ENCODE data around the gene RAB11FIP3. TPM values are rescaled to one million over a fixed set of nuclear protein-coding genes. Genes with fewer than 3 reads are reported as not detected.
"Not testable (repeated sequence)": the region's sequence is repeated elsewhere in the genome, so short reads cannot be mapped to it uniquely, and the experiment has no call there.

Gene RAB11FIP3
- total RNA-seq, 2 experiments from 2014 or later = 14.8 to 18.4 TPM

- ChIA-PET POLR2A (no interaction called here), CTCF (no interaction called here)
- H3K4me1 Mint-ChIP-seq (ENCODE audit: low read depth) = peaks cover 5% of the 10 kb centered on the region
- no peak for DNase-seq
- H3K27me3 Mint-ChIP-seq = no peaks in the 10 kb centered on the region
- intact Hi-C loops (cut with micrococcal nuclease) = no loop called here
- no peaks in the 10 kb centered on the region for H3K9me3 Mint-ChIP-seq
- no peak overlapping the region for H3K27ac Mint-ChIP-seq
- H3K36me3 Mint-ChIP-seq = peaks cover 9% of the 10 kb centered on the region
- H3K4me3 Mint-ChIP-seq = no peak overlapping the region
Measured at GRCh38 chr16:463071-463470, 37.6 kb downstream of the RAB11FIP3 start.

GRCh38 chr16:466651-467050 lies 41.2 kb downstream of the RAB11FIP3 start:
- ChIA-PET POLR2A (no interaction called here), CTCF (no interaction called here)
- intact Hi-C loops (cut with micrococcal nuclease) = no loop called here
- peaks cover 5% of the 10 kb centered on the region for H3K4me1 Mint-ChIP-seq (ENCODE audit: low read depth)
- no peaks in the 10 kb centered on the region for H3K27me3 Mint-ChIP-seq
- H3K36me3 Mint-ChIP-seq = peaks cover 7% of the 10 kb centered on the region
- DNase-seq = no peak
- H3K9me3 Mint-ChIP-seq = no peaks in the 10 kb centered on the region
- no peak overlapping the region for H3K27ac Mint-ChIP-seq
- H3K4me3 Mint-ChIP-seq = no peak overlapping the region

GRCh38 chr16:467249-467871 lies 41.9 kb downstream of the RAB11FIP3 start:
- H3K9me3 Mint-ChIP-seq; DNase-seq; H3K36me3 Mint-ChIP-seq; intact Hi-C loops (cut with micrococcal nuclease); H3K27ac Mint-ChIP-seq; H3K4me1 Mint-ChIP-seq (ENCODE audit: low read depth); POLR2A ChIA-PET; H3K4me3 Mint-ChIP-seq; H3K27me3 Mint-ChIP-seq; CTCF ChIA-PET: not testable (repeated sequence)

GRCh38 chr16:468068-468821 lies 42.8 kb downstream of the RAB11FIP3 start:
- CTCF ChIA-PET = no interaction called here
- H3K9me3 Mint-ChIP-seq = no peaks in the 10 kb centered on the region
- no peaks in the 10 kb centered on the region for H3K27me3 Mint-ChIP-seq
- H3K36me3 Mint-ChIP-seq = peaks cover 4% of the 10 kb centered on the region
- no peak for DNase-seq
- peaks cover 5% of the 10 kb centered on the region for H3K4me1 Mint-ChIP-seq (ENCODE audit: low read depth)
- H3K4me3 Mint-ChIP-seq = no peak overlapping the region
- intact Hi-C loops (cut with micrococcal nuclease) = no loop called here
- POLR2A ChIA-PET = no interaction called here
- no peak overlapping the region for H3K27ac Mint-ChIP-seq

GRCh38 chr16:469459-469858 lies 44.0 kb downstream of the RAB11FIP3 start:
- DNase-seq; H3K36me3 Mint-ChIP-seq; H3K9me3 Mint-ChIP-seq; intact Hi-C loops (cut with micrococcal nuclease); H3K4me1 Mint-ChIP-seq (ENCODE audit: low read depth); H3K27me3 Mint-ChIP-seq; H3K4me3 Mint-ChIP-seq; H3K27ac Mint-ChIP-seq: not testable (repeated sequence)
- ChIA-PET POLR2A (interaction anchor here (0.9 kb wide), 1 partner anchor 54 kb away, joined by 4 read pairs; no protein-coding TSS in a partner anchor), CTCF (interaction anchor here (1.1 kb wide), 1 partner anchor 45 kb away, joined by 4 read pairs; no protein-coding TSS in a partner anchor)

GRCh38 chr16:470418-470817 lies 45.0 kb downstream of the RAB11FIP3 start:
- no peaks in the 10 kb centered on the region for H3K27me3 Mint-ChIP-seq
- H3K27ac Mint-ChIP-seq = no peak overlapping the region
- H3K4me3 Mint-ChIP-seq = no peak overlapping the region
- ChIA-PET CTCF (interaction anchor here (1.1 kb wide), 1 partner anchor 44 kb away, joined by 4 read pairs; no protein-coding TSS in a partner anchor), POLR2A (no interaction called here)
- H3K9me3 Mint-ChIP-seq = no peaks in the 10 kb centered on the region
- no peak for DNase-seq
- H3K4me1 Mint-ChIP-seq (ENCODE audit: low read depth) = peaks cover 5% of the 10 kb centered on the region
- peaks cover 8% of the 10 kb centered on the region for H3K36me3 Mint-ChIP-seq
- intact Hi-C loops (cut with micrococcal nuclease) = no loop called here

- no peaks in the 10 kb centered on the region for H3K9me3 Mint-ChIP-seq
- peaks cover 5% of the 10 kb centered on the region for H3K4me1 Mint-ChIP-seq (ENCODE audit: low read depth)
- CTCF ChIA-PET = no interaction called here
- no peak for DNase-seq
- no peak overlapping the region for H3K4me3 Mint-ChIP-seq
- H3K36me3 Mint-ChIP-seq = peaks cover 8% of the 10 kb centered on the region
- POLR2A ChIA-PET = no interaction called here
- H3K27ac Mint-ChIP-seq = no peak overlapping the region
- intact Hi-C loops (cut with micrococcal nuclease) = no loop called here
- no peaks in the 10 kb centered on the region for H3K27me3 Mint-ChIP-seq
Measured at GRCh38 chr16:471353-472198, 46.1 kb downstream of the RAB11FIP3 start.

GRCh38 chr16:472199-472504 lies 46.7 kb downstream of the RAB11FIP3 start:
- H3K36me3 Mint-ChIP-seq = peaks cover 8% of the 10 kb centered on the region
- POLR2A ChIA-PET = no interaction called here
- H3K4me1 Mint-ChIP-seq (ENCODE audit: low read depth) = peaks cover 1% of the 10 kb centered on the region
- H3K4me3 Mint-ChIP-seq = no peak overlapping the region
- H3K27ac Mint-ChIP-seq = no peak overlapping the region
- no peak for DNase-seq
- no peaks in the 10 kb centered on the region for H3K9me3 Mint-ChIP-seq
- H3K27me3 Mint-ChIP-seq = no peaks in the 10 kb centered on the region
- CTCF ChIA-PET = no interaction called here
- intact Hi-C loops (cut with micrococcal nuclease) = no loop called here

- DNase-seq = no peak
- H3K27me3 Mint-ChIP-seq = no peaks in the 10 kb centered on the region
- intact Hi-C loops (cut with micrococcal nuclease) = no loop called here
- CTCF ChIA-PET = interaction anchor here (1.5 kb wide), 1 partner anchor 15 kb away, joined by 7 read pairs; no protein-coding TSS in a partner anchor
- H3K9me3 Mint-ChIP-seq = no peaks in the 10 kb centered on the region
- no peaks in the 10 kb centered on the region for H3K4me1 Mint-ChIP-seq (ENCODE audit: low read depth)
- POLR2A ChIA-PET = no interaction called here
- H3K27ac Mint-ChIP-seq = no peak overlapping the region
- no peak overlapping the region for H3K4me3 Mint-ChIP-seq
- H3K36me3 Mint-ChIP-seq = peaks cover 8% of the 10 kb centered on the region
Measured at GRCh38 chr16:473046-474043, 47.9 kb downstream of the RAB11FIP3 start.

- Mint-ChIP-seq H3K27ac (no peak overlapping the region), H3K4me1 (ENCODE audit: low read depth) (no peaks in the 10 kb centered on the region), H3K4me3 (no peak overlapping the region), H3K9me3 (no peaks in the 10 kb centered on the region), H3K36me3 (peaks cover 8% of the 10 kb centered on the region), H3K27me3 (no peaks in the 10 kb centered on the region)
- ChIA-PET CTCF (interaction anchor here (1.5 kb wide), 1 partner anchor 13 kb away, joined by 7 read pairs; no protein-coding TSS in a partner anchor), POLR2A (no interaction called here)
- intact Hi-C loops (cut with micrococcal nuclease) = no loop called here
- DNase-seq = no peak
Measured at GRCh38 chr16:474420-475122, 49.1 kb downstream of the RAB11FIP3 start.

GRCh38 chr16:476039-476438 lies 50.6 kb downstream of the RAB11FIP3 start:
- intact Hi-C loops (cut with micrococcal nuclease) = no loop called here
- ChIA-PET CTCF (no interaction called here), POLR2A (no interaction called here)
- Mint-ChIP-seq H3K36me3 (peaks cover 8% of the 10 kb centered on the region), H3K9me3 (no peaks in the 10 kb centered on the region), H3K4me1 (ENCODE audit: low read depth) (no peaks in the 10 kb centered on the region), H3K27ac (no peak overlapping the region), H3K4me3 (no peak overlapping the region), H3K27me3 (no peaks in the 10 kb centered on the region)
- DNase-seq = no peak

All from activated CD4-positive, alpha-beta memory T cell treated with anti-CD3 and anti-CD28 coated beads for 36 hours (primary cell).